Testis (tissue), 2 donors: ENCODE data around the gene SNX17.

Experiments
- POLR2A ChIP-seq: fragments of 450-650 bp; IDR thresholded peaks from one replicate; pipeline ENCODE4 v1.6.1; 2017; ENCODE audit warnings: antibody characterized with exemption, mild to moderate bottlenecking, moderate library complexity
- TF ChIP-seq, protein P1 (sequence below), 3 experiments: fragments of 450-650 bp in 2 of 3; fragments of 200-600 bp in 1 of 3; sonication (generic) in 1 of 3; IDR thresholded peaks; one replicate each; pipeline ENCODE4 v1.5.1; 2016 to 2019; ENCODE audit warnings: antibody characterized with exemption in 3 of 3, mild to moderate bottlenecking in 2 of 3, moderate library complexity in 1 of 3

DNA sequence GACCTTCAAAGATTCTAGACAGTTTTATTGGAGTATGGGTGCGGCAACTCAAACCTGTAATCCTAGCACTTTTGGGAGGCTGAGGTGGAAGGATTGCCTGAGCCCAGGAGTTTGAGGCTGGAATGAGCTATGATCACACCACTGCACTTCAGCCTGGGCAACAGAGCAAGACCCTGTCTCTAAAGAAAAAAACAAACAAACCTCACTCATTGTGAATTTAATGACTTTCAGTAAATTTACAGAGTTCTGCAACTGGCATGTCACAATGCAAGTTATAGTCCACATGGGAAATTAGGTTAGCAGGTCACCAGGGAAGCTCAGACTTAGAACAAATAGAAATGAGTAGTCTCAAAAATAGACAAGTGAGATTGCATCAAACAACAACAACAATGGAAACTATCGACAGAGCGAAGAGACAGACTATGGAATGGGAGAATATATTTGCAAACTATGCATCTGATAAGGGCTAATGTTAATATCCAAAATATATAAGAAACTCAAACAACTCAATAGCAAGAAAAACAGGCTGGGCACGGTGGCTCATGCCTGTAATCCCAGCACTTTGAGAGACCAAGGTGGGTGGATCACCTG lies 51.3 kb downstream of the SNX17 start:
- TF ChIP-seq, protein P1, sequence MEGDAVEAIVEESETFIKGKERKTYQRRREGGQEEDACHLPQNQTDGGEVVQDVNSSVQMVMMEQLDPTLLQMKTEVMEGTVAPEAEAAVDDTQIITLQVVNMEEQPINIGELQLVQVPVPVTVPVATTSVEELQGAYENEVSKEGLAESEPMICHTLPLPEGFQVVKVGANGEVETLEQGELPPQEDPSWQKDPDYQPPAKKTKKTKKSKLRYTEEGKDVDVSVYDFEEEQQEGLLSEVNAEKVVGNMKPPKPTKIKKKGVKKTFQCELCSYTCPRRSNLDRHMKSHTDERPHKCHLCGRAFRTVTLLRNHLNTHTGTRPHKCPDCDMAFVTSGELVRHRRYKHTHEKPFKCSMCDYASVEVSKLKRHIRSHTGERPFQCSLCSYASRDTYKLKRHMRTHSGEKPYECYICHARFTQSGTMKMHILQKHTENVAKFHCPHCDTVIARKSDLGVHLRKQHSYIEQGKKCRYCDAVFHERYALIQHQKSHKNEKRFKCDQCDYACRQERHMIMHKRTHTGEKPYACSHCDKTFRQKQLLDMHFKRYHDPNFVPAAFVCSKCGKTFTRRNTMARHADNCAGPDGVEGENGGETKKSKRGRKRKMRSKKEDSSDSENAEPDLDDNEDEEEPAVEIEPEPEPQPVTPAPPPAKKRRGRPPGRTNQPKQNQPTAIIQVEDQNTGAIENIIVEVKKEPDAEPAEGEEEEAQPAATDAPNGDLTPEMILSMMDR (IDR thresholded peaks at IDR 0.05) = no peak
- no peak for TF ChIP-seq POLR2A
